Osteocyte (in vitro differentiated cells): Measurements from ENCODE around the gene BCL10. TPM values are rescaled to one million over a fixed set of nuclear protein-coding genes. Genes with fewer than 3 reads are reported as not detected.

Experiments used
- DNase-seq: peaks from one replicate; pipeline ENCODE4 v3.0.0; 2021; ENCODE audit warnings: mixed read lengths; ENCODE audit not compliant: unreplicated experiment; ENCODE audit errors: extremely low spot score
- H3K27ac Mint-ChIP-seq: one replicate; pipeline ENCODE4 v1.8.0; 2021; ENCODE audit warnings: mild to moderate bottlenecking, mixed read lengths; ENCODE audit not compliant: unreplicated experiment
- H3K27me3 Mint-ChIP-seq: one replicate; pipeline ENCODE4 v1.8.0; 2021; ENCODE audit warnings: mixed read lengths; ENCODE audit not compliant: unreplicated experiment
- H3K36me3 Mint-ChIP-seq: one replicate; pipeline ENCODE4 v1.8.0; 2021; ENCODE audit warnings: mixed read lengths; ENCODE audit not compliant: unreplicated experiment
- H3K4me1 Mint-ChIP-seq: one replicate; pipeline ENCODE4 v1.8.0; 2021; ENCODE audit warnings: mixed read lengths; ENCODE audit not compliant: unreplicated experiment
- H3K4me3 Mint-ChIP-seq: one replicate; pipeline ENCODE4 v1.8.0; 2021; ENCODE audit warnings: mild to moderate bottlenecking, moderate library complexity, mixed read lengths; ENCODE audit not compliant: unreplicated experiment
- H3K9me3 Mint-ChIP-seq: one replicate; pipeline ENCODE4 v1.8.0; 2021; ENCODE audit warnings: mixed read lengths; ENCODE audit not compliant: unreplicated experiment
- CTCF ChIP-seq: fragments of 200-600 bp; sonication (generic); IDR thresholded peaks from 2 replicates; pipeline ENCODE4 v1.5.0; 2021; ENCODE audit warnings: antibody characterized with exemption, mild to moderate bottlenecking, moderate library complexity
- total RNA-seq: library from RNA; stranded (reverse); gene quantifications from 2 replicates; pipeline ENCODE4 v1.2.1, GENCODE V29; 2021

The BCL10 gene
- total RNA-seq, 1 donor from 2014 or later, result 27.9 TPM

GRCh38 chr1:85223334-85223733 lies 53.1 kb downstream of the BCL10 start:
- Mint-ChIP-seq H3K27me3 (peaks cover 3% of the 10 kb centered on the region), H3K4me3 (no peak overlapping the region), H3K36me3 (no peaks in the 10 kb centered on the region), H3K27ac (no peak overlapping the region), H3K4me1 (peaks cover 27% of the 10 kb centered on the region), H3K9me3 (no peaks in the 10 kb centered on the region)
- DNase-seq, result no peak
- no peak for TF ChIP-seq CTCF

GRCh38 chr1:85220756-85221201 lies 55.7 kb downstream of the BCL10 start:
- Mint-ChIP-seq H3K36me3 (peaks cover 4% of the 10 kb centered on the region), H3K27me3 (peaks cover 3% of the 10 kb centered on the region), H3K4me3 (no peak overlapping the region), H3K27ac (no peak overlapping the region), H3K9me3 (peaks cover 5% of the 10 kb centered on the region), H3K4me1 (peaks cover 22% of the 10 kb centered on the region)
- no peak for TF ChIP-seq CTCF
- DNase-seq, result no peak

GRCh38 chr1:85219853-85220610 lies 56.4 kb downstream of the BCL10 start:
- no peak overlapping the region for H3K27ac Mint-ChIP-seq
- peaks cover 24% of the 10 kb centered on the region for H3K4me1 Mint-ChIP-seq
- peaks cover 5% of the 10 kb centered on the region for H3K9me3 Mint-ChIP-seq
- peaks cover 4% of the 10 kb centered on the region for H3K36me3 Mint-ChIP-seq
- no peak for TF ChIP-seq CTCF
- no peak for DNase-seq
- peaks cover 3% of the 10 kb centered on the region for H3K27me3 Mint-ChIP-seq
- no peak overlapping the region for H3K4me3 Mint-ChIP-seq

- H3K9me3 Mint-ChIP-seq, result peaks cover 5% of the 10 kb centered on the region
- peaks cover 31% of the 10 kb centered on the region for H3K4me1 Mint-ChIP-seq
- DNase-seq, result no peak
- no peak overlapping the region for H3K4me3 Mint-ChIP-seq
- H3K36me3 Mint-ChIP-seq, result peaks cover 4% of the 10 kb centered on the region
- no peaks in the 10 kb centered on the region for H3K27me3 Mint-ChIP-seq
- no peak overlapping the region for H3K27ac Mint-ChIP-seq
- TF ChIP-seq CTCF, result no peak
Observed at GRCh38 chr1:85216697-85217096, 59.7 kb downstream of the BCL10 start.

Other genes with a start within 250 kb of the BCL10 start
- 0.34 TPM in 1 of 2 replicates, not detected in the other for gene MCOLN3, start 228.1 kb downstream of the BCL10 start, total RNA-seq
- 6.0 and 6.3 TPM in 2 replicates for gene SYDE2, start 75.6 kb downstream of the BCL10 start, total RNA-seq
- gene C1orf52, start 17.0 kb downstream of the BCL10 start, total RNA-seq, result 30.8 and 32.2 TPM in 2 replicates
- 40.8 and 46.8 TPM in 2 replicates for gene DDAH1, start 188.5 kb upstream of the BCL10 start, total RNA-seq